GM12878 (cell line): ENCODE data around the gene MLLT3.

ENCODE experiments used
- FOXM1 ChIP-seq: IDR thresholded peaks from 2 replicates; pipeline ENCODE4 v1.6.1; 2012; ENCODE audit warnings: low read depth, mild to moderate bottlenecking, inconsistent platforms, low read length, moderate library complexity
- JUND ChIP-seq: IDR thresholded peaks from 2 replicates; pipeline ENCODE4 v1.6.1; 2012; ENCODE audit warnings: low read depth, mild to moderate bottlenecking, low read length, improper control_type of control experiment, moderate library complexity
- POLR2A ChIP-seq: IDR thresholded peaks from 2 replicates; pipeline ENCODE4 v1.6.1; 2011; ENCODE audit warnings: low read depth, mild to moderate bottlenecking, low read length
- STAT1 ChIP-seq: fragments of 450-650 bp; conservative IDR thresholded peaks from 2 replicates; pipeline ENCODE4 v1.6.1; 2014; ENCODE audit warnings: antibody characterized with exemption, mild to moderate bottlenecking
- TF ChIP-seq, protein P1 (sequence below): IDR thresholded peaks from 2 replicates; pipeline ENCODE4 v1.6.1; 2012; ENCODE audit warnings: low read depth, low read length, improper control_type of control experiment

DNA sequence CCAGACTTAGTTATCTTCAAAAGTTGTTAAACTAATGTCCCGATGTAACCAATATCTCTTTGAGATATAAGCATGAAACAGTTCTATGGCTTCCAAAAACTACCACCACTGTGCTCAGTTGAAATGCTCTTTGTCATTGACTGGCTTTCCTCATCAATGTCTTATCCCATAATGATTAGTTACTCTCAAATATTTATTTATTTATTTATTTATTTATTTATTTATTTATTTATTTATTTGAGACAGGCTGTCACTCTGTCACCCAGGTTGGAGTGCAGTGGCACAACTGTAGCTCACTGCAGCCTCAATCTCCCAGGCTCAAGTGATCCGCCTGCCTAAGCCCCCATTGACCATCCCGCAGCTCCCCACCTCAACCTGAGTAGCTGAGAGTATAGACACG lies 28.0 kb upstream of the MLLT3 start:
- no peak for TF ChIP-seq STAT1
- TF ChIP-seq, protein P1, sequence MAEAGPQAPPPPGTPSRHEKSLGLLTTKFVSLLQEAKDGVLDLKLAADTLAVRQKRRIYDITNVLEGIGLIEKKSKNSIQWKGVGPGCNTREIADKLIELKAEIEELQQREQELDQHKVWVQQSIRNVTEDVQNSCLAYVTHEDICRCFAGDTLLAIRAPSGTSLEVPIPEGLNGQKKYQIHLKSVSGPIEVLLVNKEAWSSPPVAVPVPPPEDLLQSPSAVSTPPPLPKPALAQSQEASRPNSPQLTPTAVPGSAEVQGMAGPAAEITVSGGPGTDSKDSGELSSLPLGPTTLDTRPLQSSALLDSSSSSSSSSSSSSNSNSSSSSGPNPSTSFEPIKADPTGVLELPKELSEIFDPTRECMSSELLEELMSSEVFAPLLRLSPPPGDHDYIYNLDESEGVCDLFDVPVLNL: no peak
- no peak for TF ChIP-seq JUND
- no peak for TF ChIP-seq POLR2A
- no peak for TF ChIP-seq FOXM1
